Neutrophil (primary cell): Measurements from ENCODE around the gene PEX3.

Source experiments
- H3K27ac ChIP-seq: fragments of 200-600 bp; sonication (generic); 2 replicates; pipeline ENCODE4 v1.5.1; 2016; ENCODE audit warnings: mild to moderate bottlenecking, moderate library complexity
- H3K27me3 ChIP-seq: fragments of 200-600 bp; sonication (generic); 2 replicates; pipeline ENCODE4 v1.6.0; 2016; ENCODE audit warnings: mild to moderate bottlenecking
- H3K36me3 ChIP-seq: fragments of 200-600 bp; sonication (generic); 2 replicates; pipeline ENCODE4 v1.5.1; 2017
- H3K4me1 ChIP-seq, 2 experiments: fragments of 200-600 bp in 1 of 2; sonication (generic) in 1 of 2; 1 replicate in 1 of 2; 2 replicates in 1 of 2; pipeline versions ENCODE4 v1.5.1 to v1.6.1; 2013 to 2016; ENCODE audit warnings: low read depth in 1 of 2, low read length in 1 of 2, mild to moderate bottlenecking in 1 of 2, moderate library complexity in 1 of 2; ENCODE audit not compliant: control insufficient read depth in 1 of 2, insufficient read depth in 1 of 2
- H3K4me3 ChIP-seq, 2 experiments: fragments of 200-600 bp in 1 of 2; sonication (generic) in 1 of 2; 1 replicate in 1 of 2; 2 replicates in 1 of 2; pipeline ENCODE4 v1.5.1; 2013 to 2016; ENCODE audit warnings: low read depth in 1 of 2, low read length in 1 of 2, mild to moderate bottlenecking in 1 of 2, moderate library complexity in 1 of 2
- H3K9me3 ChIP-seq: fragments of 200-600 bp; sonication (generic); 2 replicates; pipeline ENCODE4 v1.5.1; 2016
- CTCF ChIP-seq: fragments of 200-600 bp; sonication (generic); IDR thresholded peaks from 2 replicates; pipeline ENCODE4 v1.5.1; 2016; ENCODE audit warnings: antibody characterized with exemption

PEX3 gene

DNA sequence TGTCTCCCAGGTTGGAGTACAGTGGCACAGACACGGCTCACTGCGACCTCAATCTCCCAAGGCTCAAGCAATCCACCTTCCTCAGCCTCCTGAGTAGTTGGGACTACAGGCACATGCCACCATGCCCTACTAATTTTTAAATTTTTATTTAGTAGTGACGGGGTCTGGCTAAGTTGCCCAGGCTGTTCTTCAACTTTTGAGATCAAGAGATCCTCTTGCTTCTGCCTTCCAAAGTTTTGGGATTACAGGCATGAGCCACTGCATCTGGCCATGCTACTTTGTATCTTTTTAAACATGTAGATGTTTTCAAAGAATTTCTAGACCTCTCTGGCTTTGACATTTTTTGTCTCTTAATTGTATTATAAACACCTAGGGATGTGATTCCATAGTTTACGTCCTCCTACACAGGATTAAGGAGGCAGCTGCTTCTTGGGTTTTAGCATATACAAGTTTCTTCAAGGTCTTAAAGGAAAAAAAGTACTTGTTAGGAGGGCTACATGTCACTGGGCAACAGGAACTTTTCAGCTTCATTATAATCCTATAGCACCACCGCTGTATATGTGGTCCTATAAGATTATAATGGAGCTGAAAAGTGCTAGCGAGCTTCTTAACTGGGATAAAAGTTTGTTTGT is 1.4 kb upstream of the PEX3 start:
- no peak for TF ChIP-seq CTCF
- Histone ChIP-seq H3K4me1 (peaks cover 16 to 21% of the 10 kb centered on the region in 2 experiments), H3K4me3 (no peak overlapping the region), H3K9me3 (no peaks in the 10 kb centered on the region), H3K27ac (no peak overlapping the region), H3K36me3 (no peaks in the 10 kb centered on the region), H3K27me3 (no peaks in the 10 kb centered on the region)

- Histone ChIP-seq H3K9me3 (no peaks in the 10 kb centered on the region), H3K27me3 (no peaks in the 10 kb centered on the region), H3K27ac (peak overlapping the region; percentile 78), H3K36me3 (no peaks in the 10 kb centered on the region), H3K4me3 (peak overlapping the region; percentile 67 to 74), H3K4me1 (peaks cover 16 to 21% of the 10 kb centered on the region in 2 experiments)
- TF ChIP-seq CTCF, result no peak
Observed at GRCh38 chr6:143449714-143450452, 722 bp upstream of the PEX3 start.

DNA sequence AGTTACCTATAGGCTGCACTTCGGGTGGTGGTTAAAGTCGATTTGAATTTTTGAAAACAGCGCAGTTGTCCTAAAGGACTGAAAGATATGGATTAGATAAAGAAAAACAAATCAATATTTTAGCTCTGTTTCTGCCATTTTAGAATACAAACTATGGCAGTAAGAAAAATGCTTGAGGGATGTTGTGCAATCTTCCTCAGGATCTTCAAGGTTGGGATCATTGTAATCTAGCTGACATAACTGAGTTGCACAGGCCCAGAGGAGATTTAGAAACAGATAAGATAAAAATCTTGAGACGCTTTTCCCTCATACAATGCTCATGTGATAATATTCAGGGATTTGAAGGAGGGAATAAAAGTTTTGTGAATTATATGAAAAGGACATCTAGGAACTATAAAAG is 926 bp downstream of the PEX3 start:
- Histone ChIP-seq H3K9me3 (no peaks in the 10 kb centered on the region), H3K27ac (peak overlapping the region; percentile 78), H3K36me3 (no peaks in the 10 kb centered on the region), H3K4me1 (peaks cover 16 to 23% of the 10 kb centered on the region in 2 experiments), H3K4me3 (peak overlapping the region; percentile 67 to 74), H3K27me3 (no peaks in the 10 kb centered on the region)
- TF ChIP-seq CTCF, result no peak

GRCh38 chr6:143457563-143458359 is 7.2 kb downstream of the PEX3 start:
- Histone ChIP-seq H3K27ac (no peak overlapping the region), H3K4me3 (no peak overlapping the region), H3K27me3 (no peaks in the 10 kb centered on the region), H3K36me3 (peaks cover 3% of the 10 kb centered on the region), H3K4me1 (peaks cover 0 to 9% of the 10 kb centered on the region in 2 experiments), H3K9me3 (no peaks in the 10 kb centered on the region)
- TF ChIP-seq CTCF, result no peak

DNA sequence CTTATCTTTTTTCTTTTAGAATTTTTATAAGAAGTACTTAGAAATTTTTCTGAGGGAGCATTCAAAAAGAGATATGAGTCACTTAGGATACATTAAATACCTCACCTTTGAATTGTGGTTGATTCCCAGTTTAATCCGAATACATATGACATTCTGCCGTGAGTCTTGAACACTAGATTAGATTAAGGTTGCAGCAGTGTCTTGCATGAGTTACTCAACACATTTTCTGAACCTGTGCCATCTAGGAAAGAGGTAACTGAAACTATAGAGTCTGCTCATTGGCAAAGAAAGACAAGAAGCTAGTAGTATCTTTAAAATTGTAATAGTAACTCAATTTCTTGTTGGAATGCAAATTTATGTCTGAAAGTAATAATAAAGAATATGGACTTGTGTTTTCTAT is 14.9 kb downstream of the PEX3 start:
- Histone ChIP-seq H3K4me3 (no peak overlapping the region), H3K36me3 (peaks cover 12% of the 10 kb centered on the region), H3K9me3 (no peaks in the 10 kb centered on the region), H3K4me1 (no peaks in the 10 kb centered on the region), H3K27ac (no peak overlapping the region), H3K27me3 (no peaks in the 10 kb centered on the region)
- TF ChIP-seq CTCF, result no peak
